ENCODE data around the gene GPR183. TPM values are rescaled to one million over a fixed set of nuclear protein-coding genes. Genes with fewer than 3 reads are reported as not detected.

The GPR183 gene
- total and polyA plus RNA-seq, 2 of the 8 experiments (the other 6 are each of a cell fraction or from before 2014, with no cell fraction given), result not detected

GRCh38 chr13:99307648-99308339 is 595 bp upstream of the GPR183 start:
- ChIA-PET POLR2A (ENCODE audit: partially characterized antibody) (interaction anchor here (0.8 kb wide), 1 partner anchor 8 kb away, joined by 3 read pairs; no protein-coding TSS in a partner anchor), CTCF (ENCODE audit: partially characterized antibody) (interaction anchor here (0.6 to 1.8 kb wide), 3 partner anchors 37 to 408 kb away, joined by 3 to 6 read pairs (median 3); no protein-coding TSS in a partner anchor)
- H3K4ac ChIP-seq (replicated peaks; ENCODE audit: insufficient read length, low read depth, low read length), result no peak overlapping the region
- no peaks in the 10 kb centered on the region for H3K9me3 ChIP-seq (ENCODE audit: insufficient read depth in 2 of 2, low read depth in 1 of 2, low read length in 1 of 2)
- FAIRE-seq (no peak), DNase-seq (ENCODE audit: low read depth in 1 of 2, low spot score in 2 of 2) (no peak)
- no peak overlapping the region for H3K4me2 ChIP-seq (ENCODE audit: insufficient read depth in 1 of 2, low read depth in 2 of 2, low read length in 2 of 2)
- H2BK15ac ChIP-seq (ENCODE audit: low read length), result no peak overlapping the region
- H4K8ac ChIP-seq (ENCODE audit: extremely low read depth, insufficient read depth, low read length), result no peak overlapping the region
- WGBS, 2 experiments (ENCODE audit: extremely low coverage in 1 of 2, insufficient coverage in 1 of 2, insufficient read length in 1 of 2, insufficient replicate concordance in 2 of 2, low coverage in 1 of 2, low lambda C conversion rate in 2 of 2, missing lambda C conversion rate in 1 of 2), result 90% methylated on average over 6 of the region's 6 CpGs; no CpG with 5 or more reads in 1 of the 2 experiments
- H3K4me1 ChIP-seq (replicated peaks in 1 of 4; ENCODE audit: control insufficient read depth in 3 of 4, insufficient read depth in 4 of 4, low read length in 3 of 4), result no peaks in the 10 kb centered on the region
- H2BK5ac ChIP-seq (ENCODE audit: low read depth, low read length), result no peak overlapping the region
- no peaks in the 10 kb centered on the region for H3K27me3 ChIP-seq (replicated peaks in 1 of 4; ENCODE audit: control insufficient read depth in 3 of 4, extremely low read depth in 1 of 4, insufficient read depth in 3 of 4, low read length in 3 of 4)
- no peak overlapping the region for H2AK5ac ChIP-seq (ENCODE audit: low read depth, low read length)
- no peak overlapping the region for H3K27ac ChIP-seq (ENCODE audit: low read depth, low read length)
- H3K23me2 ChIP-seq (ENCODE audit: low read depth, low read length), result no peaks in the 10 kb centered on the region
- no peak overlapping the region for H4K5ac ChIP-seq (ENCODE audit: insufficient read length, low read depth, low read length)
- H2BK12ac ChIP-seq (ENCODE audit: low read depth, low read length), result no peak overlapping the region
- H3K36me3 ChIP-seq (ENCODE audit: control insufficient read depth in 2 of 4, insufficient read depth in 4 of 4, low read length in 3 of 4), result no peaks in the 10 kb centered on the region
- peaks cover 3 to 8% of the 10 kb centered on the region in 2 experiments for H4K20me1 ChIP-seq (replicated peaks in 1 of 2; ENCODE audit: control insufficient read depth in 1 of 2, insufficient read depth in 2 of 2, low read length in 2 of 2)
- no peaks in the 10 kb centered on the region for H3K79me2 ChIP-seq (ENCODE audit: control insufficient read depth in 1 of 2, insufficient read depth in 2 of 2, low read length in 2 of 2)
- no peak overlapping the region for H2AFZ ChIP-seq (ENCODE audit: low read length)
- H3K9ac ChIP-seq (replicated peaks in 1 of 4; ENCODE audit: extremely low read depth in 1 of 4, low read depth in 3 of 4, low read length in 3 of 4), result 0 out of 7 replicates have a peak overlapping the region, but pooled peaks of 1 of the 4 experiments have one; percentile 18
- no peak overlapping the region for H3K23ac ChIP-seq (ENCODE audit: insufficient read length)
- no peak overlapping the region for H4K91ac ChIP-seq (replicated peaks; ENCODE audit: insufficient read length, low read length)
- no peak overlapping the region for H2BK120ac ChIP-seq (replicated peaks; ENCODE audit: low read depth, low read length)
- no peak overlapping the region for H2BK20ac ChIP-seq (ENCODE audit: low read length)
- H3K14ac ChIP-seq (ENCODE audit: insufficient read length), result no peak overlapping the region
- H3K56ac ChIP-seq (replicated peaks; ENCODE audit: insufficient read length, low read depth, low read length), result no peak overlapping the region
- no peak overlapping the region for H3K18ac ChIP-seq (ENCODE audit: extremely low read depth, low read length)
- no peaks in the 10 kb centered on the region; the same call in 1 of the 2 replicates for H3K79me1 ChIP-seq (ENCODE audit: low read depth, low read length)
- no peak overlapping the region for H3K4me3 ChIP-seq (ENCODE audit: extremely low read depth in 1 of 4, insufficient read depth in 2 of 4, low read depth in 3 of 4, low read length in 4 of 4)
- TF ChIP-seq SIRT6 (IDR thresholded peaks at IDR 0.05; ENCODE audit: low read length) (no peak), PHF8 (conservative IDR thresholded peaks at IDR 0.05; ENCODE audit: low read depth, low read length) (no peak), TCF12 (IDR thresholded peaks at IDR 0.05; ENCODE audit: low read depth, low read length) (no peak), NANOG (IDR thresholded peaks at IDR 0.05; ENCODE audit: insufficient read depth, low read depth, low read length, poor library complexity, severe bottlenecking) (no peak), JUND (IDR thresholded peaks at IDR 0.05; ENCODE audit: low read length) (no peak), MAFK (IDR thresholded peaks at IDR 0.05; ENCODE audit: low read depth, low read length) (no peak), CBX8 (IDR thresholded peaks at IDR 0.05; ENCODE audit: borderline replicate concordance, low read depth, low read length) (no peak), EGR1 (IDR thresholded peaks at IDR 0.05; ENCODE audit: borderline replicate concordance, low read depth, low read length) (no peak), BCL11A (IDR thresholded peaks at IDR 0.05; ENCODE audit: low read depth in 2 of 2, low read length in 2 of 2) (no peak), SIX5 (IDR thresholded peaks at IDR 0.05; ENCODE audit: low read depth, low read length) (no peak), ATF2 (IDR thresholded peaks at IDR 0.05; ENCODE audit: low read length) (no peak)
